ENCODE data around the gene ZBTB49.

The ZBTB49 gene

GRCh38 chr4:4281787-4282186 is 8.3 kb upstream of the ZBTB49 start:
- DNase-seq (ENCODE audit: low read depth), result no peak

GRCh38 chr4:4284827-4285618 is 5.0 kb upstream of the ZBTB49 start:
- DNase-seq (ENCODE audit: low read depth), result peak; percentile 65

- no peak for DNase-seq (ENCODE audit: low read depth)
Observed at GRCh38 chr4:4288098-4288497, 2.0 kb upstream of the ZBTB49 start.

- peak; percentile 32 for DNase-seq (ENCODE audit: low read depth)
Observed at GRCh38 chr4:4289055-4289454, 996 bp upstream of the ZBTB49 start.

DNA sequence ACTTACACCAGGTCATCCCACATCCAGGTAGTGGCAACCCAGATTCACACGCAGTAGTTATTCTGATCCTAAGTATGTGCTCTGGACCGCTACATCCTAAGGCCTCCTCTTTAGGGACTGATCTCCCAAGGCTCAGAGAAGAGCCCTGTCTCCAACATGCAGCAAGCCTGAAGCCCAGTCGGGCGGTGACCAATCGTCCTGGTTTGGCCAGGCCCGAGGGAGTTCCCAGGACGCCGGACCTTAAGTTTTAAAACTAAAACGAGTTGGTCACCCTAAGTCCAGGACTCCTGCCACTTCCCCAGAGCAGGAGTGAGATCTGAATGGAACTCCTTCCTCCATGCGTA is 482 bp upstream of the ZBTB49 start:
- peak; percentile 36 for DNase-seq (ENCODE audit: low read depth)

GRCh38 chr4:4293279-4293678 is 3.2 kb downstream of the ZBTB49 start:
- no peak for DNase-seq (ENCODE audit: low read depth)

GRCh38 chr4:4296283-4296846 is 6.3 kb downstream of the ZBTB49 start:
- no peak for DNase-seq (ENCODE audit: low read depth)

DNA sequence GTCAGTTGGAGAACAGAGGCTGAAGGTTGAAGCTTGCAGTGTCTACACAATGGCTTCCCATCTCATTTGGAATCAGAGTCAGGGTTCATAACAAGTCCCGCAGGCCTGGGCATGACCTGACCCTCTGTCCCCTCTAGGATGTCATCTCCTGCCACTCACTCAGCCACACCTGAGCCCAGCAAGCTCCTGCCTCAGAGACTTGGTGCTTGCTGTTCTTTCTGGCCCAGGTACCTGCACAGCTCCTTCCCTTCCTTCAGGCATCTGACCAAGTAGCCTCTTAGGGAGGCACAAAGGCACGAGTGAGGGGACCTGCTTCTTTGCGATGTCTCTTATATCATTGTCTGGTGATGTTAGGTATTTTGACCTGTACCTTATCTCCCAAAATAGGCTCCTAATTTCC is 9.0 kb downstream of the ZBTB49 start:
- DNase-seq (ENCODE audit: low read depth), result no peak

DNA sequence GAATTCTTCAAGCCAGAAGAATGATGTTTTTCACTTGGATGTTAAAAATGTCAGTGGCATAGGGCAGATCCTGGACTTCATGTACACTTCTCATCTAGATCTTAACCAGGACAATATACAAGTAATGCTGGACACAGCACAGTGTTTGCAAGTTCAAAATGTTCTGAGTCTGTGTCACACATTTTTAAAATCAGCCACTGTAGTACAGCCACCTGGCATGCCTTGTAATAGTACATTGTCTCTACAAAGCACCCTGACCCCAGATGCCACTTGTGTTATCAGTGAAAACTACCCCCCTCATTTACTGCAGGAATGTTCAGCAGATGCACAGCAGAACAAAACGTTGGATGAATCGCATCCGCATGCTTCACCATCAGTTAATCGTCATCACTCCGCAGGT is 11.9 kb downstream of the ZBTB49 start:
- DNase-seq (ENCODE audit: low read depth), result no peak

- DNase-seq (ENCODE audit: low read depth), result peak; percentile 19
Observed at GRCh38 chr4:4302416-4302815, 12.4 kb downstream of the ZBTB49 start.

GRCh38 chr4:4306920-4307319 is 16.9 kb downstream of the ZBTB49 start:
- no peak for DNase-seq (ENCODE audit: low read depth)

DNA sequence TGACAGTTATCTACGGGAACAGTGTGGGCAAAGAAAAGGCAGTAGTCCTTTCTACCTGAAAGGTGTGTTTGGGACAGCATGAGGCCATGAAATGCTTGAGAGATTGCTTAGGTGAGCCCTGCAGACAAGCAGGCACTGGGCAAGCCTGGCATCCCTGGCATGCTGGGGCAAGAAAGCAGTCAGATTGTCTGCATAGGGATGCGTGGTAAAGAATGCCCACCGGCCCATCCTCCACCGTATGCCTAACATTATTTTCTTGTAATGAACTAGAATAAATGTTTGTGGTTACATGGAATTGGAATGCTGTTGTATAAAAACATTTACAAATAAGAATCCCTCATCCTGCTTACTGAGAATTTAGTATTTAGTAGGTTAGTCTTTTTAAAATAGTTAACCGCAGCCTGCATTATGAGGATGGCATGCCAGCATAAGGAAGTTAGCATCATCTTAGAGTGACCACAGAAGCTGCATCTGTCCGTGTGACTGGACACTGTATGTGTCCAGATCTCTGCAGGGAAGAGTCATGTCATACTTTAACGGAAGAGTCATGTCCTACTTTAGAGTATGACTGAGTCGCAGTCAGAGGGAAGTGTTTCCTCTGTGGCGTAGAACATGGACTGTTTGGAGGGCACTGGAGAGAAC is 18.9 kb downstream of the ZBTB49 start:
- peak; percentile 92 for DNase-seq (ENCODE audit: low read depth)

DNA sequence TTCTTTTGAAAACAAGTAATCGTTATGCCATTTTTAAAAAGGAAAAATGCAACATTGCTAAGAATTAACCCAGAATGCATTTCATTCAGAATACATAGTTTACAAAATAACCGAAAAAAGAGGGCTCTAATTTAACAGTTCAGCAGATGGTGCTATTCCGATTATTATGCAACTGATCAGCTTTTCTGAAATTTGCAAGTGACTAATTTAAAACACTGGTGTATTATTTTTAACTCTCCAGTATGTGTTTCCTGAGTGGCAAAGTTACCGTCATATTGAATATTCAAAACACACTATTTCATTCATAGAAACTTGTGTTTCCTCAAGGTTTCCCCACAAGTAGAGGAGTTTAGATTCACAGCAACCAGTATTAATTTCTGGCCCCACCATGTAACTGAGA is 21.1 kb downstream of the ZBTB49 start:
- no peak for DNase-seq (ENCODE audit: low read depth)

GRCh38 chr4:4315461-4316149 is 25.6 kb downstream of the ZBTB49 start:
- DNase-seq (ENCODE audit: low read depth), result no peak

DNA sequence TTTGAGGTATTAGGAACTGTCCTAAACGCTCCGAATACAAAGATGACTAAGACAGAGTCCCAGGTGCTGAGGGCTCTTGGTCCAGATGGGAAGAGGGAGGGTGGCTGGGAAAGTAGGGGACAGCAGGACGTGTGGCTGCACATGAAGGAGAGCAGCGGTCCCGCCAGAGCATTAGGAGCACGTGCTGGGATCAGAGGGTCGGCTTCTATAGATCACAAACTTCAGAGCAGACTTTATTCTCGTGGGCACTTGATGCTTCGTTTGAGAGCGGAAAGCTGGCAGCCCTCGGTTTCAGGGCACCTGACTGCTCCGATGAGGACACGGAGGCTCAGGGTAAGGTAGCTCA is 26.1 kb downstream of the ZBTB49 start:
- no peak for DNase-seq (ENCODE audit: low read depth)

- DNase-seq (ENCODE audit: low read depth), result no peak
Observed at GRCh38 chr4:4317496-4318232, 27.6 kb downstream of the ZBTB49 start.

DNA sequence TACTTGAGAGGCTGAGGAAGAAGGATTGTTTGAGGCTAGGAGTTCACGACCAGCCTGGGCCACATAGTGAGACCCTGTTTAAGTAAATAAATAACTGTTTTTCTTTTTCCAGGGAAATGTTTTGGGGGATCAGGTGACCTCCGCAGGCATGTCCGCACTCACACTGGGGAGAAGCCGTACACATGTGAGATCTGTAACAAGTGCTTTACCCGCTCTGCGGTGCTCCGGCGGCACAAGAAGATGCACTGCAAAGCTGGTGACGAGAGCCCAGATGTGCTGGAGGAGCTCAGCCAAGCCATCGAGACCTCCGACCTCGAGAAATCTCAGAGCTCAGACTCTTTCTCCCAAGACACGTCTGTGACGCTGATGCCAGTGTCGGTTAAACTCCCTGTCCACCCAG is 30.5 kb downstream of the ZBTB49 start:
- no peak for DNase-seq (ENCODE audit: low read depth)

GRCh38 chr4:4320951-4321714 is 31.1 kb downstream of the ZBTB49 start:
- no peak for DNase-seq (ENCODE audit: low read depth)

GRCh38 chr4:4321951-4322688 is 32.1 kb downstream of the ZBTB49 start:
- DNase-seq (ENCODE audit: low read depth), result no peak

DNA sequence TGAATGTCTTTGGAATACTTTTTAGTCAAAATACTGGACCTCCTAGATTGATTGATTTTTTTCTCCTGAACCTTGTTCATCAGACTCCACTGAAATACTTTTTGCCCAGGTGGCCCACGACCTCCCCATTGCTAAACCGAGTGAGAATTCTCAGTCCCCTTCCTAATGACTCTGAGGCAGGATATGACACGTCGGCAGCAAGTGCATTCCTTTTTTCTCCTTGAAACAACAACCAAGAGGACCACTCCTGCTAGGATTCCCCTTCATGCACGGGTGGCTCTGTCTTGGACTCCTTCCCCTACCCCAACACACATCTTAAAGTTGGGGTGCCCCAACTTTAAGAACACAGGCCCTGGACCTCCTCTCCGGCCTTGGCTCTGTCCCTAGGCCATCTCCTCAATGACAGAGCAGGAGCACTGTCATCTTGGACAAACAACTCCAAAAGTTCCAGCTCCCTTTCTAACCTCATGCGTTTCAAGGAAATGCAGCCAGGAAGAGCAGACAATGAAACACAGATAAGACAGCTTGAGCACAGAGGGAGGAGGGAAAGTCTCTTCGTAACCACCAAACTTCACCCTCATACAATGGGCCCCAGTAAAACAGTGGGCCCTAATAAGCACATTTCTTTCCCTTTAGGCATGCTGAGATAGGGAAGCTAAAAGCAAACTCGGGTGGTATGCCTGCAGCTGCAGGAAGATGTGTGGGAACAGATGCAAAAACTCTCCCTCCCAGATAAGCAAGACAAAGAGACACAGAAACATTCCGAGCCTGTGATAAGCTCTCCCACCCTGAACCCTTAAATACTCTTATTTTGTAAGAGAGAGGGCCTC is 33.9 kb downstream of the ZBTB49 start:
- DNase-seq (ENCODE audit: low read depth), result no peak
